ENCODE measurements around the gene LYPLAL1. TPM values are rescaled to one million over a fixed set of nuclear protein-coding genes. Genes with fewer than 3 reads are reported as not detected.

Gene LYPLAL1
- total RNA-seq, 4 donors from 2014 or later = 12.6 to 18.9 (median 15.4) TPM

- ATAC-seq = no peak
- intact Hi-C loops (cut with DNase I; ENCODE audit: low total_unique reads) = no loop called here
- Histone ChIP-seq H3K36me3 (peaks cover 0 to 10% of the 10 kb centered on the region in 2 donors), H3K4me1 (no peaks in the 10 kb centered on the region), H3K4me3 (no peak overlapping the region), H3K27ac (no peak overlapping the region), H3K27me3 (no peaks in the 10 kb centered on the region), H3K9me3 (no peaks in the 10 kb centered on the region)
- DNase-seq = no peak
- in situ Hi-C loops (cut with MboI; ENCODE audit: low sequenced_read_pairs in 4 of 4) = no loop called here
- TF ChIP-seq, protein P1, sequence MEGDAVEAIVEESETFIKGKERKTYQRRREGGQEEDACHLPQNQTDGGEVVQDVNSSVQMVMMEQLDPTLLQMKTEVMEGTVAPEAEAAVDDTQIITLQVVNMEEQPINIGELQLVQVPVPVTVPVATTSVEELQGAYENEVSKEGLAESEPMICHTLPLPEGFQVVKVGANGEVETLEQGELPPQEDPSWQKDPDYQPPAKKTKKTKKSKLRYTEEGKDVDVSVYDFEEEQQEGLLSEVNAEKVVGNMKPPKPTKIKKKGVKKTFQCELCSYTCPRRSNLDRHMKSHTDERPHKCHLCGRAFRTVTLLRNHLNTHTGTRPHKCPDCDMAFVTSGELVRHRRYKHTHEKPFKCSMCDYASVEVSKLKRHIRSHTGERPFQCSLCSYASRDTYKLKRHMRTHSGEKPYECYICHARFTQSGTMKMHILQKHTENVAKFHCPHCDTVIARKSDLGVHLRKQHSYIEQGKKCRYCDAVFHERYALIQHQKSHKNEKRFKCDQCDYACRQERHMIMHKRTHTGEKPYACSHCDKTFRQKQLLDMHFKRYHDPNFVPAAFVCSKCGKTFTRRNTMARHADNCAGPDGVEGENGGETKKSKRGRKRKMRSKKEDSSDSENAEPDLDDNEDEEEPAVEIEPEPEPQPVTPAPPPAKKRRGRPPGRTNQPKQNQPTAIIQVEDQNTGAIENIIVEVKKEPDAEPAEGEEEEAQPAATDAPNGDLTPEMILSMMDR (IDR thresholded peaks at IDR 0.05 in 4 of 5, conservative IDR thresholded peaks at IDR 0.05 in 1 of 5) = no peak
- TF ChIP-seq POLR2A (IDR thresholded peaks at IDR 0.05) = no peak
Observed at GRCh38 chr1:219201656-219202055, 28.0 kb downstream of the LYPLAL1 start.

DNA sequence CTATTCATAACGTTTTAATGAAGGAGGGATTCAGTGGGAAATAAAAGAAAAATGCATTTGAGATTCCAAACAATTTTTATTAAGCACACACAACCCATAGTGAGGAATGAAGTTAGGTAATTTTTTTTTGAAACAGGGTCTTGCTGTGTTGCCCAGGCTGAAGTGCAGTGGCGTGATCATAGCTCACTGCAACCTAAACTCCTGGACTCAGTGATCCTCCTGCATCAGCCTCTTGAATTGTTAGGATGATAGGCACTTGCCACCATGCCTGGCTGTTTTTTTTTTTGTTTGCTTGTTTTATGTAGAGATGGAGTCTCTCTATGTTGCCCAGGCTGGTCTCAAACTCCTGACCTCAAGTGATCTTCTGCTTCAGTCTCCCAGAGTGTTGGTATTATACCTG is 28.9 kb downstream of the LYPLAL1 start:
- Histone ChIP-seq H3K27me3 (no peaks in the 10 kb centered on the region), H3K9me3 (no peaks in the 10 kb centered on the region), H3K4me1 (no peaks in the 10 kb centered on the region), H3K36me3 (peaks cover 0 to 6% of the 10 kb centered on the region in 2 donors), H3K27ac (no peak overlapping the region), H3K4me3 (no peak overlapping the region)
- intact Hi-C loops (cut with DNase I; ENCODE audit: low total_unique reads) = no loop called here
- in situ Hi-C loops (cut with MboI; ENCODE audit: low sequenced_read_pairs in 4 of 4) = no loop called here
- no peak for DNase-seq
- ATAC-seq = no peak
- no peak for TF ChIP-seq POLR2A (IDR thresholded peaks at IDR 0.05)
- TF ChIP-seq, protein P1 (IDR thresholded peaks at IDR 0.05 in 4 of 5, conservative IDR thresholded peaks at IDR 0.05 in 1 of 5) = no peak

DNA sequence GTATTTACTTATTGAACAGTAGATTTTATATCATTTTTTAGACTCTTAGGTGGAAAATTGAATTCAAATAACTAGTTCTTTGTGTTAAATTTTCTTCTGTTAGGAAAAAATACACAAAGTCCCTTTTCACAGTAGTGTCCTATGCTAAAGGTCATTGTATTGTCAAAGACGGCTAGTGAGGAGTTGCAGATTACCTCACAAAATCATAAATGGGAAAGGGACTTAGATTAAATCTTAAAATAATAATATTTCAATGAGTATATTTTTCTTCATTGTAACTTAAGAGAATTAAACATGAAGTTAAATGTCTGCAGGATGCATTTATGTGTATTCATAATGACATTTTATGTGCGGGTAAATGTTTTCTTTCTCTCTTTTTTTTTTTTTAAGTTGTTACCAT is 32.7 kb downstream of the LYPLAL1 start:
- Histone ChIP-seq H3K9me3 (no peaks in the 10 kb centered on the region), H3K4me1 (no peaks in the 10 kb centered on the region), H3K36me3 (no peaks in the 10 kb centered on the region), H3K4me3 (no peak overlapping the region), H3K27ac (no peak overlapping the region), H3K27me3 (no peaks in the 10 kb centered on the region)
- DNase-seq (no peak), ATAC-seq (no peak)
- intact Hi-C loops (cut with DNase I; ENCODE audit: low total_unique reads) (no loop called here), in situ Hi-C loops (cut with MboI; ENCODE audit: low sequenced_read_pairs in 4 of 4) (no loop called here)
- no peak for TF ChIP-seq POLR2A (IDR thresholded peaks at IDR 0.05)
- TF ChIP-seq, protein P1 (IDR thresholded peaks at IDR 0.05 in 4 of 5, conservative IDR thresholded peaks at IDR 0.05 in 1 of 5) = no peak

DNA sequence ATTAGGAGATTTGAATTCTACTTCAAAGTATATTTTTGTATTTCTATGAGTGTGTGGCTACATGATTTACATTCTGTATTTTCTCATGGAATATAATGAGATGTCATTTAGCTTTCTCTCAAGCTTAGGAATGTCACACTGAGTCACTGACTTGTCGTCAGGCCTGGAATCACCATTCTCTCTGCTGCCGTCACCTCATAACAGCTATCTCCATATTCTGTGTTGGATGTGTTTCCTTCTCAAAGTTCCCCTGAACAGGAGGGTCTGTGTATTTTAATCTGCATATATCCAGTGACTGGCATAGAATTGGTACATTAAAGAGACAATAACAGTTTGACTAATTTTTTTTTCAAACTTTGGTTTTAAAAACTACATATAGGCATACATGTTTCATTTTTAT is 35.9 kb downstream of the LYPLAL1 start:
- in situ Hi-C loops (cut with MboI; ENCODE audit: low sequenced_read_pairs in 4 of 4) = no loop called here
- no peak for ATAC-seq
- DNase-seq = no peak
- Histone ChIP-seq H3K36me3 (no peaks in the 10 kb centered on the region), H3K27ac (no peak overlapping the region), H3K9me3 (no peaks in the 10 kb centered on the region), H3K4me1 (no peaks in the 10 kb centered on the region), H3K4me3 (no peak overlapping the region), H3K27me3 (no peaks in the 10 kb centered on the region)
- no peak for TF ChIP-seq POLR2A (IDR thresholded peaks at IDR 0.05)
- TF ChIP-seq, protein P1 (IDR thresholded peaks at IDR 0.05 in 4 of 5, conservative IDR thresholded peaks at IDR 0.05 in 1 of 5) = no peak
- intact Hi-C loops (cut with DNase I; ENCODE audit: low total_unique reads) = no loop called here

DNA sequence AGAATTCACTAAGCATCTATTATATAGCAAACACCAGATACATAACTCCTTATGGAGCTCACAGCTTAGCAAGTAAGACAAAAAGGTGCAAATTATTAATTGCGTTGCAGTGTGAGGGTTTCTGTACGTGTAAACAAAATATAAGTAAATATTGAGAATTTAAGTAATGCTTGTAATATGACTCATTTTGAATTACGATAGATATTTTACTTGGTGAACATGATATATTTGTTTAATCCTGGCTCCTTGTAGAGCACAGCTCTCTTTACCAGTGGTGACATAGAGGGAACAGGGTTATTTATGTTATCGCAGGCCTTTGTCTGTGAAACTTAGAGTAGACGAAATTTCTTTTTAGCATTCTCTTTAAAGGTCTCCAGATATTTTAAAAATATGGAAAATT is 36.4 kb downstream of the LYPLAL1 start:
- H3K27me3 ChIP-seq = no peaks in the 10 kb centered on the region
- DNase-seq (no peak), ATAC-seq (no peak)
- no peak for TF ChIP-seq POLR2A (IDR thresholded peaks at IDR 0.05)
- TF ChIP-seq, protein P1 (IDR thresholded peaks at IDR 0.05 in 4 of 5, conservative IDR thresholded peaks at IDR 0.05 in 1 of 5) = no peak
- H3K4me1 ChIP-seq = no peaks in the 10 kb centered on the region
- no peak overlapping the region for H3K4me3 ChIP-seq
- H3K36me3 ChIP-seq = no peaks in the 10 kb centered on the region
- H3K9me3 ChIP-seq = no peaks in the 10 kb centered on the region
- intact Hi-C loops (cut with DNase I; ENCODE audit: low total_unique reads) (no loop called here), in situ Hi-C loops (cut with MboI; ENCODE audit: low sequenced_read_pairs in 4 of 4) (no loop called here)
- no peak overlapping the region for H3K27ac ChIP-seq

Measured in gastrocnemius medialis (tissue), 4 donors.